Neutrophil (primary cell): ENCODE data around the gene CUTA.

Experiments used
- H3K27ac ChIP-seq: fragments of 200-600 bp; sonication (generic); 2 replicates; pipeline ENCODE4 v1.5.1; 2016; ENCODE audit warnings: mild to moderate bottlenecking, moderate library complexity
- H3K27me3 ChIP-seq: fragments of 200-600 bp; sonication (generic); 2 replicates; pipeline ENCODE4 v1.6.0; 2016; ENCODE audit warnings: mild to moderate bottlenecking
- H3K36me3 ChIP-seq: fragments of 200-600 bp; sonication (generic); 2 replicates; pipeline ENCODE4 v1.5.1; 2017
- H3K4me1 ChIP-seq, 2 experiments: fragments of 200-600 bp in 1 of 2; sonication (generic) in 1 of 2; 1 replicate in 1 of 2; 2 replicates in 1 of 2; pipeline versions ENCODE4 v1.5.1 to v1.6.1; 2013 to 2016; ENCODE audit warnings: low read depth in 1 of 2, low read length in 1 of 2, mild to moderate bottlenecking in 1 of 2, moderate library complexity in 1 of 2; ENCODE audit not compliant: control insufficient read depth in 1 of 2, insufficient read depth in 1 of 2
- H3K4me3 ChIP-seq, 2 experiments: fragments of 200-600 bp in 1 of 2; sonication (generic) in 1 of 2; 1 replicate in 1 of 2; 2 replicates in 1 of 2; pipeline ENCODE4 v1.5.1; 2013 to 2016; ENCODE audit warnings: low read depth in 1 of 2, low read length in 1 of 2, mild to moderate bottlenecking in 1 of 2, moderate library complexity in 1 of 2
- H3K9me3 ChIP-seq: fragments of 200-600 bp; sonication (generic); 2 replicates; pipeline ENCODE4 v1.5.1; 2016
- CTCF ChIP-seq: fragments of 200-600 bp; sonication (generic); IDR thresholded peaks from 2 replicates; pipeline ENCODE4 v1.5.1; 2016; ENCODE audit warnings: antibody characterized with exemption

CUTA gene

GRCh38 chr6:33417903-33418689 is at the start of gene CUTA:
Gene CUTA (minus strand): TSS chr6:33418107. CDS start chr6:33418000, 107 bp downstream.
- Histone ChIP-seq H3K27ac (peak within 1 kb of the TSS; percentile 85), H3K4me1 (peaks cover 20 to 23% of the 10 kb centered on the region in 2 experiments), H3K36me3 (peaks cover 31% of the 10 kb centered on the region), H3K4me3 (peak within 1 kb of the TSS; percentile 60 to 83), H3K27me3 (peaks cover 30% of the 10 kb centered on the region), H3K9me3 (no peaks in the 10 kb centered on the region)
- peak; percentile 47 for TF ChIP-seq CTCF

GRCh38 chr6:33467091-33467490 is 49.2 kb upstream of the CUTA start:
- Histone ChIP-seq H3K27ac (no peak overlapping the region), H3K4me1 (no peaks in the 10 kb centered on the region), H3K36me3 (no peaks in the 10 kb centered on the region), H3K27me3 (no peaks in the 10 kb centered on the region), H3K4me3 (no peak overlapping the region), H3K9me3 (no peaks in the 10 kb centered on the region)
- no peak for TF ChIP-seq CTCF

- Histone ChIP-seq H3K27me3 (no peaks in the 10 kb centered on the region), H3K9me3 (no peaks in the 10 kb centered on the region), H3K4me1 (no peaks in the 10 kb centered on the region)
Measured at GRCh38 chr6:33466075-33466735, 48.3 kb upstream of the CUTA start.

GRCh38 chr6:33459226-33459625 is 41.3 kb upstream of the CUTA start:
- Histone ChIP-seq H3K4me1 (peaks cover 9 to 12% of the 10 kb centered on the region in 2 experiments), H3K36me3 (no peaks in the 10 kb centered on the region), H3K9me3 (no peaks in the 10 kb centered on the region), H3K27ac (no peak overlapping the region), H3K4me3 (no peak overlapping the region), H3K27me3 (no peaks in the 10 kb centered on the region)
- TF ChIP-seq CTCF = no peak

More at GRCh38 chr6:33466075-33466735, 48.3 kb upstream of the CUTA start:
- H3K36me3 ChIP-seq = no peaks in the 10 kb centered on the region
- no peak for TF ChIP-seq CTCF
- H3K4me3 ChIP-seq = no peak overlapping the region
- H3K27ac ChIP-seq = no peak overlapping the region

- H3K4me3 ChIP-seq = no peak overlapping the region
- H3K27ac ChIP-seq = no peak overlapping the region
- H3K9me3 ChIP-seq = no peaks in the 10 kb centered on the region
- no peaks in the 10 kb centered on the region for H3K36me3 ChIP-seq
- TF ChIP-seq CTCF = no peak
- no peaks in the 10 kb centered on the region for H3K27me3 ChIP-seq
- peaks cover 13 to 18% of the 10 kb centered on the region in 2 experiments for H3K4me1 ChIP-seq
Measured at GRCh38 chr6:33458676-33459075, 40.8 kb upstream of the CUTA start.
